PC-3 (cell line): ENCODE measurements around the gene BCR.

Experiments
- EZH2 ChIP-seq: fragments of 300-600 bp; sonication (generic); IDR thresholded peaks from one replicate; pipeline ENCODE4 v1.6.1; 2017; ENCODE audit warnings: antibody characterized with exemption, mild to moderate bottlenecking, low read length; ENCODE audit not compliant: unreplicated experiment
- EZH2phosphoT487 ChIP-seq: fragments of 300-600 bp; sonication (generic); IDR thresholded peaks from 2 replicates; pipeline ENCODE4 v1.6.1; 2018; ENCODE audit warnings: mild to moderate bottlenecking, antibody characterized with exemption, low read length, borderline replicate concordance
- TF ChIP-seq, protein P1 (sequence below): fragments of 300-600 bp; sonication (generic); conservative IDR thresholded peaks from 2 replicates; pipeline ENCODE4 v1.5.1; 2017; ENCODE audit warnings: antibody characterized with exemption, low read depth, mild to moderate bottlenecking, low read length

DNA sequence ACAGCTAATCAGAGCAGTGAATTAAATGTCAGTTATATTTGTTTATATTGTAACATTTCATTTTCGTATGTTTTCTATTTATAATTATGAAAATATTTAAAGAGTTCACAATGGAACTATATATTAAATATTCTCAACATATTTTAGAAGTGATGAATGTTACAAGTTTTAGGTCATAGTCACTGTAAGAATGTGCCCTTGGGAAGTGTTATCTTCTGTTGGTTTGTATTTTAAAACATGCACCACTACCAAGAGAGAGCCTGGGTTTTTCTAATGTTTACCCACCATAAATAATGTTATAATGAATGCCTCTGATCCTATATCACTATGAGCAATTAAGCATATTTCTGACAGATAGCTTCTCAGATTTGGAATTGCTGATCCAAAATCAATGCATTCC, 171.0 kb downstream of the BCR start:
- TF ChIP-seq, protein P1, sequence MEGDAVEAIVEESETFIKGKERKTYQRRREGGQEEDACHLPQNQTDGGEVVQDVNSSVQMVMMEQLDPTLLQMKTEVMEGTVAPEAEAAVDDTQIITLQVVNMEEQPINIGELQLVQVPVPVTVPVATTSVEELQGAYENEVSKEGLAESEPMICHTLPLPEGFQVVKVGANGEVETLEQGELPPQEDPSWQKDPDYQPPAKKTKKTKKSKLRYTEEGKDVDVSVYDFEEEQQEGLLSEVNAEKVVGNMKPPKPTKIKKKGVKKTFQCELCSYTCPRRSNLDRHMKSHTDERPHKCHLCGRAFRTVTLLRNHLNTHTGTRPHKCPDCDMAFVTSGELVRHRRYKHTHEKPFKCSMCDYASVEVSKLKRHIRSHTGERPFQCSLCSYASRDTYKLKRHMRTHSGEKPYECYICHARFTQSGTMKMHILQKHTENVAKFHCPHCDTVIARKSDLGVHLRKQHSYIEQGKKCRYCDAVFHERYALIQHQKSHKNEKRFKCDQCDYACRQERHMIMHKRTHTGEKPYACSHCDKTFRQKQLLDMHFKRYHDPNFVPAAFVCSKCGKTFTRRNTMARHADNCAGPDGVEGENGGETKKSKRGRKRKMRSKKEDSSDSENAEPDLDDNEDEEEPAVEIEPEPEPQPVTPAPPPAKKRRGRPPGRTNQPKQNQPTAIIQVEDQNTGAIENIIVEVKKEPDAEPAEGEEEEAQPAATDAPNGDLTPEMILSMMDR = no peak
- TF ChIP-seq EZH2phosphoT487 (no peak), EZH2 (no peak)
